Neural progenitor cell (in vitro differentiated cells): Measurements from ENCODE around the gene MT1H.

Source experiments
- CTCF ChIP-seq: fragments of 200-600 bp; sonication (generic); IDR thresholded peaks from 2 replicates; pipeline ENCODE4 v1.5.1; 2017; ENCODE audit warnings: antibody characterized with exemption, mild to moderate bottlenecking
- EZH2 ChIP-seq: fragments of 200-600 bp; sonication (generic); IDR thresholded peaks from 2 replicates; pipeline ENCODE4 v1.6.1; 2017; ENCODE audit warnings: antibody characterized with exemption, mild to moderate bottlenecking, moderate library complexity
- EZH2phosphoT487 ChIP-seq: fragments of 200-600 bp; sonication (generic); IDR thresholded peaks from 2 replicates; pipeline ENCODE4 v1.6.1; 2017; ENCODE audit warnings: antibody characterized with exemption

GRCh38 chr16:56715126-56715525, 45.5 kb downstream of the MT1H start:
- TF ChIP-seq CTCF = no peak
- TF ChIP-seq EZH2 = no peak
- TF ChIP-seq EZH2phosphoT487 = no peak
